Glutamatergic neuron (in vitro differentiated cells): ENCODE data around the gene AHNAK. TPM values are rescaled to one million over a fixed set of nuclear protein-coding genes. Genes with fewer than 3 reads are reported as not detected.

Experiments
- DNase-seq: peaks from one replicate; pipeline ENCODE4 v3.0.0; 2022
- H3K27ac Mint-ChIP-seq: one replicate; pipeline ENCODE4 v1.8.0; 2020; ENCODE audit warnings: mild to moderate bottlenecking, mixed read lengths, inconsistent platforms; ENCODE audit not compliant: unreplicated experiment
- H3K27me3 Mint-ChIP-seq: one replicate; pipeline ENCODE4 v1.8.0; 2020; ENCODE audit warnings: mild to moderate bottlenecking, moderate library complexity, mixed read lengths, inconsistent platforms; ENCODE audit not compliant: unreplicated experiment
- H3K36me3 Mint-ChIP-seq: one replicate; pipeline ENCODE4 v1.8.0; 2020; ENCODE audit warnings: mild to moderate bottlenecking, mixed read lengths, inconsistent platforms; ENCODE audit not compliant: unreplicated experiment
- H3K4me1 Mint-ChIP-seq: one replicate; pipeline ENCODE4 v1.8.0; 2020; ENCODE audit warnings: mild to moderate bottlenecking, low read depth, mixed read lengths, inconsistent platforms; ENCODE audit not compliant: unreplicated experiment
- H3K4me3 Mint-ChIP-seq: one replicate; pipeline ENCODE4 v1.8.0; 2020; ENCODE audit warnings: mild to moderate bottlenecking, mixed read lengths, inconsistent platforms; ENCODE audit not compliant: unreplicated experiment
- H3K9me3 Mint-ChIP-seq: one replicate; pipeline ENCODE4 v1.8.0; 2020; ENCODE audit warnings: mild to moderate bottlenecking, moderate library complexity, mixed read lengths, inconsistent platforms; ENCODE audit not compliant: unreplicated experiment
- total RNA-seq: library from RNA; stranded (reverse); fragmentation: NEBNext Ultra II Directional; extraction: Animal tissue kit (Norgen Biotek cat#: 25700); gene quantifications from one replicate; pipeline ENCODE4 v1.2.1, GENCODE V29; 2021; ENCODE audit not compliant: unreplicated experiment
- TF ChIP-seq, protein P1 (sequence below): fragments of 200-600 bp; sonication (generic); IDR thresholded peaks from one replicate; pipeline ENCODE4 v1.5.0; 2021; ENCODE audit not compliant: partially characterized antibody, unreplicated experiment

Gene AHNAK
- total RNA-seq, 1 donor from 2014 or later, result 4.5 TPM

DNA sequence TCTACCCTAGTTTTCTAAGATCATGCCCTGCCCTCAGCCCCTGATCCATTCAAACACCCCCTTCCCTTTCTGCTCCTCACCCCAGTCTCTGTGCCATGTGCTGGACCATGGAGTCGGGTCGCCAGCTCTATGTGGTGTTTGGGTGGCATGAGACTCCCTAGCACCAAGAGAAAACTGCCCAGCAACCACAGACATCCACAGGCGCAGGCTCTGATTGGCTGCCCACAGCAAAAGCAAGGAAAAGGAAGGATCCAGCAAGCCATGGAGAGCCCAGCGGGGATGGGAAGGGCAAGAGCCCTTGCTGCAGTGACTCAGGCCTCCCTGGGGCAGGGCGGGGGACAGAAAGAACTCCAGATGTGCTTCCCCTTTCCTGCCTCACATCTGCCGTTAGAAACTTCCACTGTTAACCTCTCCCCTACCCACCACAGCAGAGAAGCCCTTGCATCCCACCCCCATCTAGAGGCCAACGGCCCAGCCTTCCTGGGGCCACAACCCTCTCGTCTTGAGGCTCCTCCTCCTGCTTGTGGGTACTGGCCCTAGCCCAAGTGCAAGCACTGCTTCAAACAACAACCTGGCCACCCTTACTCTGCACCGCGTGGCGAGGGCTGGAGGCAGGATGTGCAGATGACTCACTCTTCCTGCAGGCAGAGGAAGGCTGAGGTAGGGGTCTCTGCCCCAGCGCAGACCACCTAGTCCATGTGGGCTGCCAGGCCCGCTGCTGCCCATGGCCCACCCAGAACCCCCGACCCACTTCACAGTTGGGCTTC lies 9.7 kb upstream of the AHNAK start:
- TF ChIP-seq, protein P1, sequence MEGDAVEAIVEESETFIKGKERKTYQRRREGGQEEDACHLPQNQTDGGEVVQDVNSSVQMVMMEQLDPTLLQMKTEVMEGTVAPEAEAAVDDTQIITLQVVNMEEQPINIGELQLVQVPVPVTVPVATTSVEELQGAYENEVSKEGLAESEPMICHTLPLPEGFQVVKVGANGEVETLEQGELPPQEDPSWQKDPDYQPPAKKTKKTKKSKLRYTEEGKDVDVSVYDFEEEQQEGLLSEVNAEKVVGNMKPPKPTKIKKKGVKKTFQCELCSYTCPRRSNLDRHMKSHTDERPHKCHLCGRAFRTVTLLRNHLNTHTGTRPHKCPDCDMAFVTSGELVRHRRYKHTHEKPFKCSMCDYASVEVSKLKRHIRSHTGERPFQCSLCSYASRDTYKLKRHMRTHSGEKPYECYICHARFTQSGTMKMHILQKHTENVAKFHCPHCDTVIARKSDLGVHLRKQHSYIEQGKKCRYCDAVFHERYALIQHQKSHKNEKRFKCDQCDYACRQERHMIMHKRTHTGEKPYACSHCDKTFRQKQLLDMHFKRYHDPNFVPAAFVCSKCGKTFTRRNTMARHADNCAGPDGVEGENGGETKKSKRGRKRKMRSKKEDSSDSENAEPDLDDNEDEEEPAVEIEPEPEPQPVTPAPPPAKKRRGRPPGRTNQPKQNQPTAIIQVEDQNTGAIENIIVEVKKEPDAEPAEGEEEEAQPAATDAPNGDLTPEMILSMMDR, result no peak
- H3K27ac Mint-ChIP-seq, result peak overlapping the region; percentile 53
- H3K9me3 Mint-ChIP-seq, result no peaks in the 10 kb centered on the region
- H3K4me1 Mint-ChIP-seq, result peaks cover 33% of the 10 kb centered on the region
- H3K4me3 Mint-ChIP-seq, result peak overlapping the region; percentile 30
- peaks cover 5% of the 10 kb centered on the region for H3K36me3 Mint-ChIP-seq
- peaks cover 4% of the 10 kb centered on the region for H3K27me3 Mint-ChIP-seq
- DNase-seq, result peak; percentile 65

DNA sequence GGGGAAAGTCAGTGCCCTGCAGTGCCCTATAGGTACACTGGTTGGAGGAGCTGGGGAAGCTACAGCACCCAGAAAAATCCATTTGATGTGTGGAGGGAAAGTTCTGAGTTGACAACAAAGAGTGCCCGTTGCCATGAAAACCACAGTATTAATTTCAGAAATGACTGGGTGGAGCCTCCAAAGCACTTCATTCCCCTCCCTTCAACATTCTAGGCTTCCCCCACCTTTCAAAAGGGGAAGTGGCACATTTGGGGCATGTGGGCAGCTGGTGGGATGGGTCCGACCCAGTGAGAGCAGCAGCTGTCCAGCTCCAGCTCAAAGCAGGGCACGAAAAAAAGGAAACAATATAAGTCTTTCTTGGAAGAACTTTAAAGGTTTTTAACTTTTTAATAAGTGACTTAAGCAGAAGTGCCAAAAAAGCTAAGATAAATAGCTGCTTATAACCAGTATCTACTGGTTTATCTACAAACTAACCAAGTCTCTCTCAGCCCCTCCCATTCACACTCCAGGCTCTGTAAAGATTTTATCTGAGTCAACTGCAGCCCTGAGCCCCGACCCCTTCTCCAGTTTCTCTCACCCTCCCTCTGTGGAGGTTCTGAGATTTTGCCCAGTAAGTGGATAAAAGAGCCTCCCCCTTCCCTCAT lies 9.0 kb upstream of the AHNAK start:
- H3K36me3 Mint-ChIP-seq, result peaks cover 5% of the 10 kb centered on the region
- DNase-seq, result no peak
- peaks cover 4% of the 10 kb centered on the region for H3K27me3 Mint-ChIP-seq
- peaks cover 32% of the 10 kb centered on the region for H3K4me1 Mint-ChIP-seq
- H3K27ac Mint-ChIP-seq, result peak overlapping the region; percentile 31
- TF ChIP-seq, protein P1, result no peak
- no peaks in the 10 kb centered on the region for H3K9me3 Mint-ChIP-seq
- peak overlapping the region; percentile 30 for H3K4me3 Mint-ChIP-seq

DNA sequence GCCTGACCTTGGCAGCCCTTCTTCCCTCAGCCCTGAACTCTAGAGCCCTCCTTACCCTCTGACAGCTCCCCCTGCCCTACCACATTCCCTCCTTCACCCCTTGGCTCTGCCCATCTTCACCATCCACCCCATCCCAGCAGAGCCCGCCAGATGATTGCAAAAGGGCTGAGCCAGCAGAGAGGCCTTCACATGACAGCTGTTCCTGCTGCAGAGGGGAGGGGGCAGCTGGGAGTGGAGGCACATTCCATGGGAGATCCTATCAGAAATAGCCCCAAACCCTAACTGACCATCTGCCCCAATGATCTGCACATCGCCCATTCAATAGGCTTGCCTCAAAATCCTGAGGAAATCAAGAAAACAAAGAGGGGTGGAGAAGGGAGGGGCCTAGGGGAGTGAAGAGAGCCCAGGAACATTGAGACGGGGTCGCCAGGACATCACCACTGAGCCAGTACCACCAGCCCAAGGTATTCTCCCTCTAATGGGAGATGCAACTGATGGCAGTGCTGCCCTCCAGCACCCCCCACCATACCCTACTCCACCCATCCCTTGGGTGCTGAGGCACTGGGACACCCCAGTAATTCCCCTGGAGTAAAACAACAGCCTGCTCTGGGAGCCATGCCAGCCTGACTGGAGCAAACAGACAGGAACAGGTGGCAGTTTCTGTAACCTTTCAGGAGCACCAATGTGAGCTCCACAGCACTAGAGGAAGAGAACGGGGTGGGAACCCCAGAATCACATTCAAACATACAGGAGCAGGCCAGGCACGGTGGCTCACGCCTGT lies 8.0 kb upstream of the AHNAK start:
- DNase-seq, result no peak
- TF ChIP-seq, protein P1, result no peak
- H3K9me3 Mint-ChIP-seq, result no peaks in the 10 kb centered on the region
- H3K36me3 Mint-ChIP-seq, result peaks cover under 1% of the 10 kb centered on the region
- peaks cover 31% of the 10 kb centered on the region for H3K4me1 Mint-ChIP-seq
- peaks cover 5% of the 10 kb centered on the region for H3K27me3 Mint-ChIP-seq
- no peak overlapping the region for H3K4me3 Mint-ChIP-seq
- H3K27ac Mint-ChIP-seq, result peak overlapping the region; percentile 40

DNA sequence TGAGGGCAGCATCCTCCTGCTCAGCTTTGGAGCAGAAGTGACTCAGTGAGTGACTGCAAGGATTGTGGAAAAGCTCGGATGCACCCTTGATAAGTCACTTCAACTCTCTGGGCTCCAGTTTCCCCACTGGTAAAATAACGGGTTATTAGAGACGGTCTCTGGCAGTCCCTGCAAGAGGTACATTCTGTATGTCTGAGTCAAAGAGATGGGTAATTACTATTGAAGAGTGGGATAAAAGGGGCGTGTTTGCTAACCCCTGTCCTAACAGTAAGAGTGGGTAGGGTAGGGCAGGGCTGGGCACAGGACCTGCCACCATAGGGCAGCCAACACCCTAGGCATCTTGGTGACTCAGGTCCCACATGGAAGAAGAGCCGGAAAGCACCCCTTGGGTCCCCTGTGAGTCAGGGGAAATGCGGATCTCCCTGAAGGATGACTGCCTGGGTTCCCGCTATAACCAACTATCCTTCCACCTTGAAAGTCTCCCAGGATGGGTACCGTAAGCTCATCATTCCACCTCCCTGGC lies 7.3 kb upstream of the AHNAK start:
- Mint-ChIP-seq H3K36me3 (no peaks in the 10 kb centered on the region), H3K27me3 (peaks cover 5% of the 10 kb centered on the region), H3K4me1 (peaks cover 31% of the 10 kb centered on the region), H3K4me3 (peak overlapping the region; percentile 11), H3K27ac (peak overlapping the region; percentile 40), H3K9me3 (no peaks in the 10 kb centered on the region)
- DNase-seq, result no peak
- TF ChIP-seq, protein P1, result no peak
